HG03159 (cell line): Measurements from ENCODE around the gene UFD1.

ENCODE experiments used
- ATAC-seq: cut with Tn5 transposase; IDR thresholded peaks from one replicate; pipeline ENCODE4 v1.9.1; 2021; ENCODE audit warnings: mild to moderate bottlenecking, moderate library complexity; ENCODE audit not compliant: unreplicated experiment

Gene UFD1

DNA sequence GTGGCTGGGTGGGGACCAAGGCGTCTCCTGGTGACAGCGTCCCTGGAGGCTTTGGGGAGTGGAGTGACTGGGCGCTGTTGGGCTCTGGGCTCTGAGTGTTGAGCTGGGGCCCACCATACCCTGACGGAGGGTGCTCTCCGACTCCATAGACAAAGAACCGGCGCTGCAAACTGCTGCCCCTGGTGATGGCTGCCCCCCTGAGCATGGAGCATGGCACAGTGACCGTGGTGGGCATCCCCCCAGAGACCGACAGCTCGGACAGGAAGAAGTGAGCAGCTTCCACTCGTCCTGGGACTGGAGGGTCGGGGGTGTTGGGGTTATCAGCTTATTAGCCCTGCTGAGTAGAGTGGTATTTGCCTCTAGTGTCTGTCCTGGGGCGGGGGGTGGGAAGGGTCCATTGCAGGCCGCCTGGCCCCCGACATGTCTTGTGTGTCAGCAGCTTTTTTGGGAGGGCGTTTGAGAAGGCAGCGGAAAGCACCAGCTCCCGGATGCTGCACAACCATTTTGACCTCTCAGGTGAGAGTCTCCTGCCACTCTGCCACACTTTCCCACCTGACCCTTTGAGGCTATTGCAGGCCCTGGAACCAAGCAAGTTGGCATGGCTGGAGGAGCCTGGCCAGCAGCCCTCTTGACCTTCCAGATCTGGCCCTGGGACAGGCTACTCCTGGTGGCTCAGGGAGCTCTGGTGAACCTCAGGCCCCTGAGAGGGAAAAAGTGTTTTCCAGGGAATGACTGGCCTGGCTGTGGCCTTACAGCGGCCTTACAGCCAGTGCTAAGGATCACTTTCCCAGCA lies 37.6 kb upstream of the UFD1 start:
- no peak for ATAC-seq

DNA sequence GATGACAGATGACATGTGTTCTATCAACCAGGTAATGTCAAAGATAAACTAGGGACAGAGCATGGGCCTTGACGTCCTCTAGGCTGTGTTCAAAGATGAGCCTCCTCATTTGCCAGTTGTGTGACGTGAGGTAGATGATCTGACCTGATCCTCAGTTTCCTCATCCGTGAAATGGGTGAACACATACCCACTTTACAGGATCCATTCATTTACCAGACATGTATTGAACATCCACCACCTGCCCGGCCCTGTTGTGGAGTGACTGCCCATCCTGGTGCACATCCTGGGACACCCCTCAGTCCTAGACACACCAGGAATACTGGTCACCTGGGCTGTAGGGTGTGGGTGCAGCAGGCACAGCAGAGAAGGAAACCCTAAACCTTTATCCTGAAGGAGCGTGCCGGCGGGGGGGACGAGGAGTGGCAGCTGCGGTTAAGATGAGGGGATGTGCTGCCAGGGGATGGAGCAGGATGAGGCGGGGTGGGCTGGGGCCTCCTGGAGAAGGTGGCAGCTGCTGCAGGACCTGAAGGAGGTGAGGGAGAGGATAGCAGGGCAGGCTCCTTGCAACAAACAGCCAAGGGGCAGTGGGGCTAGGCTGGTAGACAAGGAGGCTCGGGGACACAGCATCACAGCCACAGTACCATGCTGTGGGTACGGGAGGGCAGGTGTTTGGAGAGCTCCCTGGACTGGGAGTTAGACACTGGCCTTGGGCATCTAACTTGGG lies 36.8 kb upstream of the UFD1 start:
- ATAC-seq: no peak

DNA sequence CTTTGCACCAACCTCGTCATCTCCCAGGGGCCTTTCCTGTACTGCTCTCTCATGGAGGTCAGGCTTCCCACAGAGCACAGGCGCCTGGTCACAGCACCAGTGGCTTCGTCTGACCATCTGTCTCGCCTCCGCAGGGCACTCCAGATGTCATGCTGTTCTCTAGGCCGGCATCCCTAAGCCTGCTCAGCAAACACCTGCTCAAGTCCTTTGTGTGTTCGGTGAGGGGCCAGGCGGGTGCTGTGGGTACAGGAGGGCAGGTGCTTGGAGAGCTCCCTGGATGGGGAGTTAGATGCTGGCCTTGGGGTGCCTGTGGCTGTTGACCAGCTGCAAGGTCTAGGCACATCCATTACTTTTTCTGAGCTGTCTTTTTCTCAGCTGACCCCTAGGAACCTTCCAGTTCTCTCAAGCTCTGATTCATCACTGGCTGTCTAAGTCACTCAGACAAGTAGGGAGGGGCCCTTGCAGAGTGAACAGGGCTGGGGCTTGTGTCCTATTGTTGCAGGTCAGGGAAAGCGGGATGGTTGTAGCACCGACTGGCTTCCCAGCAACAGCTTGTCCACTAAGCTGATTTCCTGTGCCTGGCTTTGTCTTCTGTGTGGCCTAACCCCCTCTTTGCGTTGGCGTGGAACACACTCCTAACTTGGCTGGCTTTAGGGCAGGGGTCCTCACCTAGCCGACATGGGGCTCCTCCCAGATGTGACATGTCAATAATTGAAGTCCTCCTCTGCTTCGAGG lies 36.0 kb upstream of the UFD1 start:
- no peak for ATAC-seq

DNA sequence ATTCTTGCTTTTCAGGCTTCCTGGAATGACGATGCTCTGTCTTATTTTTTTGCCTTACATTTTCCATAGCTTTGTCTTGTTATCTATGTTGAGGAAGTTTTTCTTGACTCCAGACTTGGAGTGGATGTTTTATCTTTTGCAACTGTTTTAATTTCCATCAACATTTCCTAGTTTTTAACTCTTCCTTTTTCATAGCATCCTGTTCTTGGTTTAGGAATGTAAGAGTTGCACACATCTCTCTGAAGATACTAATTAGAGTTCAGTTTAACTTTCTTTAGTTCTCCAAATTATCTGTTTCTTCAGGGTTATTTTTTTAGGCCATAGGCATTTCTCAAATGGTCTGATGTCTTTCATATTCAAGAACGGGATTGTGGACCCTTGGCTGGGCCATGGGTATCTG lies 34.8 kb upstream of the UFD1 start:
- ATAC-seq: no peak

DNA sequence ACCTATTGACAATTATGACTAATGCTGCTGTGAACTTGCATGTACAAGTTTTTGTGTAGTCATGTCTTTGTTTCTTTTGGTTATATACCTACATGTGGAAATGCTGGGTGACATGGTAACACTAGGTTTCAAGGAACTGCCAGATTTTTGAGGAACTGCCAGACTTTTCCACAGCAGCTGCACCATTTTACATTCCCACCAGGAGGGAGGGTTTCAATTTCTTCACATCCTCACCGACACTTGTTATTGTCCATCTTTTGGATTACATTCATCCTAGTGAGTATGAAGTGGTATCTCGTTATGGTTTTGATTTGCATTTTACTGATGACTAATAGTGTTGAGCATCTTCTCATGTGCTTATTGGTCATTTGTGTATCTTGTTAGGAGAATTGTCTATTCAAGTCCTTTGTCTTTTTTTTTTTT lies 31.9 kb upstream of the UFD1 start:
- no peak for ATAC-seq

DNA sequence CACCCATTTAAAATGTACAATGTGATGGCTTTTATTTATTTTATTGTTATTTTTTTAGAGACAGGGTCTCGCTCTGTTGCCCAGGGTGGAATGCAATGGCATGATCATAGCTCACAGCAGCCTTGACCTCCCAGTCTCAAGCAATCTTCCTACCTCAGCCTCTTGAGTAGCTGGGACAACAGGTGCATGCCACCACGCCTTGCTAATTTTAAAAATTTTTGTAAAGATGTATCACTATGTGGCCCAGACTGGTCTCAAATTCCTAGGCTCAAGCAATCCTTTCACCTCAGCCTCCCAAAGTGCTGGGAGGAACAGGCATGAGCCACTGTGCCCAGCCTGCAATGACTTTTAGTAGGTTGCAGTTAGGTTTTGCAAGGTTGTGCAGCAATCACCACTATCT lies 30.9 kb upstream of the UFD1 start:
- ATAC-seq: no peak

DNA sequence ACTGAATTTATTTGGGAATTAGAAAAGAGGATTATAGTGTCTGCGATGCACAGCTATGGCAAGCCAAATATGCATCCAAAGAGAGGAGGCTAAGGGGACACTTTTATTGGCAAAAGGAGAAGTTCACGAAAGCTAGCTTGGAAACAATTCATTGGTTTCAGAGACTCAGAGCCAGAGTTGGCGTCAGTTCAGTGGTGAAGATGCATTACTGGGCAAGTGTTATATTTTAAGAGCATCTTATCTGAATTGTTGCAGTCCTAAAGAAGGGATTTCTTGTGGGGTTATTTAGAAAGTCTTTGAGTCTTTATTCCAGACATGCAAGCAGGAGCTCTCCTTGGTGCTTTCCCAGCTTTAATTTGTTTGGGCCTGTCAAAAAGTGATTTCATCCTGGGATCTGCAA lies 30.2 kb upstream of the UFD1 start:
- no peak for ATAC-seq

DNA sequence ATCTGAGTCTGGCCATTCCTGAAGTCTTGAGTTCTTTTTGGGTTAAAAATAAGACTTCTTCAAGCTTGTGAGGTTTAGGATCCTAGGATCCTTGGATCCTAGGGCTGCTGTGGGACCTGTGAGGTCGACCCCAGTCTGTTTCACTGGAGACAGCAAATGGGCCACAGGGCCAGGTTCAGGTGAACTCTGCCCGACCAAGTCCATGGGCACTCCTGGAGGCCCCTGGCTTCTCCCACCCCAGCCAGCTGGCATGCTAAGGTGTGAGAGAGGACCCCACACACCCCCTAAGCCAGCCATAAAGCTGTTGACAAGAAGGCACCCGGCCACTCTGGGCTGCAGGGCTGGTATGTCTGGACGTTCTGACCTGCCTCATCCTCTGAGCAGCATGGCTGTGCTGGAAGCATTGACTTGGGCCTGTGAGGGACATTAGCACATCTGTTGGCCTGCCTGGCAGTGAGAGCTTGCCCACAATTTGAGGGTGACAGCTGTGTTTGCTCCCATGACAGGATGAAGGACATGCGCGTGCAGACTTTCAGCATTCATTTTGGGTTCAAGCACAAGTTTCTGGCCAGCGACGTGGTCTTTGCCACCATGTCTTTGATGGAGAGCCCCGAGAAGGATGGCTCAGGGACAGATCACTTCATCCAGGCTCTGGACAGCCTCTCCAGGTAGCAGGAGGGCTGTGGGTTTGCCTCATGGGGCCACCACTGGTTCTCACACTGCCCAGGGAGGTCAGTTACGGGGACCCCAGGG lies 29.2 kb upstream of the UFD1 start:
- ATAC-seq: no peak

DNA sequence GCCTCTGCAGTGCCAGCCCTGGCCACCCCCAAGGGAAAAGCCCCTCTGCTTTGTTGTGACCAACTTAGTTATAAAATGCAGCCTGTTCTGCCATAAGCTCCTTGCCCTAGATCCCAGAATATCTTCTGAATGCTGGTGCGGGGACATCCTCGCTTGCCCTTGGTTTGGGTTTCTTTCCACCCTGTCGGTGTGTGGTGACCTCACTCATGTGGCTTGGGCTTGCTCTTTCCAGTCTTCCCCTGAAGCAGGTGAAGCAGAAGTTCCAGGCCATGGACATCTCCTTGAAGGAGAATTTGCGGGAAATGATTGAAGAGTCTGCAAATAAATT lies 28.5 kb upstream of the UFD1 start:
- ATAC-seq: no peak

DNA sequence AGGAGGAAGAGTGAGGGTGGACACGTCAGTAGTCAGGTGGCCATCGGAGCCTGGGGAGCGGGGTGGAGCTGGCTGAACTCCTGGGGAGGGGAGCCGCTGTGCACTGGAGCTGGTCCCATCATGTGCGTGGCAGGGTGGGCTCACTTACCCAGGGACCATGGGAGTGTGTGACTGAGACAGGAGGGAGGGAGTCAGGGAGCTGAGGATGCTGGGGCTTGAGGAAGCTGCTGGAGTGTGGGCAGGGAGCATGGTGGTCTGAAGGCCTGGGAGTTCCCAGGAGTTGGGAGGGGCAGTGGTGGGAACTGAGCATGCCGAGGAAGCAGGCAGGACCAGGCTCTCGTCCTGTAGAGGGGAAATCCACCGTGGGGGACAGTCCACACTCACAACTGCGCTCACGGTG lies 27.2 kb upstream of the UFD1 start:
- no peak for ATAC-seq

DNA sequence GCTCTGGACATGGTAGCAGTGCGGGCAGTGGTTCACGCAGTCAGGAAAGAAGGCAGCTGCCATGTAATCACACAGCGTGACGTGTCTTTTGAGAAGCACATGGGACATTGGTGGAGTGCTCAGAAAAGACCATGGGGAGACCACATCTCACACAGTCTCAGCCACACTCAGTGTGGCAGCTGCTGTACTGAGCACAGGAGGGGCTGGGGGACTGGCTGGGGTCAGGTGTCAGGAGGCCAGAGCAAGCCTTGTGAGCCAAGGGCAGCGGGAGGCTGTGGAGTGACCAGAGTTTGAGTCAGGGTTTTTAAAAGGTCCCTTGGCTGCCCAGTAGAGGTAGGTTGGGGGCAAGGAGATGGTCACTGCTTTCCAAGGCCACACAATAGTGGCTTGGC lies 26.7 kb upstream of the UFD1 start:
- ATAC-seq: no peak

DNA sequence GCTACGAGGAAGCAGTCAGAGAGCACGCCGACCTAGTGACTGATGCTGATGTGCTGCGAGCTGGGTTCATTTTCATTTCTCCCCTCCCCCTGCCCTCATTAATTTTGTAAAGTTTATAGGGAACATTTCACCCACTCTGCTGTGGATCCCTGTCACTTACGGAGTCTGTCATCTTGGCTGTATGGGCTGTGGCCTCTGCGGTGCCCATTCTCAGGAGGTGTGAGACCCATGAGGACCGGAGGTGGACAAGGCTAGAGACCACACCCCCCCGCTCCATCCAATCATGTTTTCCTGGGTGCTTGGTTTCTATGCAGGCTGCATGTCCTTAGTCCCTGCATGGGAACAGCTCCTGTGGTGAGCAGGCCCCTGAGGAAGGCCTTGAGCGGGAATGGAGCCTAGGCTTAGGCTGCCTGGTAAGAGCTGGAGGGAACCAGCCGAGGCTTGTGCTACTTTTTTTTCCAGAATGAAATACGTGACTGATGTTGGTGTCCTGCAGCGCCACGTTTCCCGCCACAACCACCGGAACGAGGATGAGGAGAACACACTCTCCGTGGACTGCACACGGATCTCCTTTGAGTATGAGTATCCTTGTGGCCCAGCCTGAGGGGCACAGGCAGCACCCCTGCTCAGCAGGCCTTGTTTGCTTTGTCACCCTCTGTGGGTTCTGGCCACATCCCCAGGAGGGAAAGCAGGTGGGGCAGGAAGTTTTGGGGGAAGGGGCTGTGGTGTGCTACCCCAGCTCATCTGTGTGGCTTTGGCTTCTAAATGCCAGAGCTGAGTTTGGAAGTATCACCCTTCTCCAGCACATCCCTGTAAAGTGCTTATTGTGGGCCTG lies 26.1 kb upstream of the UFD1 start:
- ATAC-seq: no peak

DNA sequence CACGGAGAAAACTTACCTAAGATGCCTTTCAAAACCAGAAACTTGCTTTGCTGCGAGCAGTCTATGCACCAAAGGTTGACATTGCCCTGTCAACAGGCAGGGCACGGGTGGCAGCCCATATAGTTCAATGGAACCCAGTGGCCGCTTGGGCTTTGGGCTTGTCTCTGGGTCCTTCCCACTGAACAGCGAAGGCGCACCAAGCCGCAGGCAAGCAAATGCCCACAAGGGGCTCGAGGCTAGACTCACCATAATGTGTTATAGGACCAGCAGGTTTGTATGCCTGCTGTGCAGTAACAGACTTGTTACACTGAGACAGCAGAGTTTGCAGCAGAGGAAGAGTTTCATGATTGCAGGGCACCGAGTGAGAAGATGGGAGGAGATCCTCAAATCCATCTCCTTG lies 24.9 kb upstream of the UFD1 start:
- no peak for ATAC-seq

DNA sequence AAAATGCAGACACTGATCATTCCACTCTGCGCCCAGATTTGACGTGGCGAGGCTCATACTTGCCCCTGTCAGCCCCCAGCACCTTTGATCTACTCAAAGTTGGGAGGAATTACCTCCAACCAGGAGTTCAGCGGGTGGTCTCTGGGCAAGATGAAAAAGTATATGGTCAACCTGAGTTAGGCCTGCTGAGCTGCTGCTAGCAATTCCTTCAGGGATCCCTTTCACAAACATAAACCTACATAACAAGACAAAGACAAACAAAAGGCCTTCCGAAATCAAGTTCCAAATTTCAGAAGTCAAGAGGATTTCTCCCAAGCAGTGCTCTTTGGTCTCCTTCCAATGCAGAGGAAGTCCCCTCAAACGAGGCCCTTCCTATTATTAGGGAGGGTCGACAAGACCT lies 24.4 kb upstream of the UFD1 start:
- no peak for ATAC-seq

DNA sequence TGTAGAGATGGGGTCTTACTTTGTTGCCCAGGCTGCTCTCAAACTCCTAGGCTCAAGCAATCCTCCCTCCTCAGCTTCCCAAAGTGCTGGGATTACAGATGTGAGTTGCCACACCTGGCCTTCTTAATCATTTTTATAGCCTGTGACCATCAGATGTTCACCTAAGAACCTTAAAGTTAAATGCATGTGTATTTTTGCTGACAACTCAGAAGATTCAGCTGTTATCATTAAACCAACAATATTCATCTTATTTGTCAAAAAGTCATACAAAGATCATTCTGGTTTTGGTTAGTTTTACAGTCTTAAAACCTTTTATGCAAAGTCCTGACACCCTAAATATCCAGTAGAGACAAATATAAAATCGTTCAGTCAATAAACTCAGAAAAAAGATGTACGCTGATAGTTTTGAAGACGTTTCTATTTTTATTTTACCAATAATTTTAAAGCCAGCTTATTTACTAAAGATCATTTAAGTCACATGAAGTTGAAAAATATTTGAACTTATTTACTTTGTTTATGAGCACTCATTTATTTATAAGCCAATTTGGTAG lies 23.0 kb upstream of the UFD1 start:
- ATAC-seq: no peak

DNA sequence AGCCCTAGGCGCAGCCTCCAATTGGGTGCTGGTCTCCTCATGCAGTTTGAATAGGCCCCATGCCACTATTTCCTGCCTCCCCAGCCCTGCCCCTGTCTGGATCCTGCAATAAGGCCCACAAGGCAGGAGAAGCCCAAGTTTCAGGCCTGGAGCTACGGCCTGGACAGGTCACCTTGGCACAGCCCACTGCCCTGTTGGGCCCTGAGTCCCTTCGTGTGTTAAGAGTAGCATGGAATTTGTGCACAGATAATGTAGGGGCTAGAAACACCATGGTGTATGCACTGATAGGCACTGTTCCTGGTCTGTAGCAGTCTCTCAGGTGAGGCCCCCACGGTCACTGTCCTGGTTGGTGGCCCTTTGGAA lies 20.9 kb upstream of the UFD1 start:
- no peak for ATAC-seq

DNA sequence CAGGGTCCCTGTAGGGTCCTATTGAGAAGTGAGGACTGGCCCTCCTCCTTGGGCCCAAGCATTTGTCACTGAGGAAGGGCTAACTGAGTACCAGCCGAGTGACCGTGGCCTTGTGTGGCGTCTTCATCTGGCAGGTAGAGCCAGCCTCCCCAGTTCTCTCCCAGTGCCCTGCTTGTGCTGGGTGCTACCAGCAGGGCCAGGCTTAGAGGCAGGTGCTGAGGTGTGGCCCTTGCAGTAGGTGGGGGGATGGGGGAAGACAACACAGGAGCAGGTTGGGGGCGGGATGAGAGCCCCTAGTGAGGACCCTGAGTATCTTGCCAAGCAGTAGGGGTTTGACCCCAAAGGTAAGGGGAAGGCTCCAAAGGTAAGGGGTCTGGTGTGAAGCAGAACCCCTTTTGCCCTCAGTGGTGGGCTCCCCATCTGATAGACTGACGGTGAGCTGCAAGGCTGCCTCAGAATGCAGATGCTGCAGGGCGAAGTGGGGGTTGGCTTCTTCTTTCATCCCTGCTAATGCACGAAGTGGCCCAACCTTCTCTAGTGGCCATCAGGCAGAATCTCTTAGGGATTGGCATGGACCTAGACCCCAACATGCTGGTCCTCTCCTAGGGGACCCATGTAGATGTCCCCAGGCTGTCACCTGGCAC lies 20.4 kb upstream of the UFD1 start:
- ATAC-seq: no peak

DNA sequence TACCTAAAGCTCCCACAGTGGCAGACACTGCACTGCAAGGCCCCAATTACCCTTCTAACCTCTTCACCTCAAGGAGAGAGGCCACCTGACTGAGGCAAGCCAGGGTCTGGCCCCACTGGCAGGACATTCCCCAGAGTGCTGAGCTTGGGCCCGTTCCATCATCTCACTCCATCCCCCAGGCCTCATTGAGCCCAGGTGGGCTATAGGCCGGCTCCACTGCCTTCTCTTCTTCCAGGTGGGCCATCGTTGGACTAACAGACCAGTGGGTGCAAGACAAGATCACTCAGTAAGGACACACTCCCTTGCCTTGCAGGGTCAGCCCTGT lies 19.8 kb upstream of the UFD1 start:
- no peak for ATAC-seq

DNA sequence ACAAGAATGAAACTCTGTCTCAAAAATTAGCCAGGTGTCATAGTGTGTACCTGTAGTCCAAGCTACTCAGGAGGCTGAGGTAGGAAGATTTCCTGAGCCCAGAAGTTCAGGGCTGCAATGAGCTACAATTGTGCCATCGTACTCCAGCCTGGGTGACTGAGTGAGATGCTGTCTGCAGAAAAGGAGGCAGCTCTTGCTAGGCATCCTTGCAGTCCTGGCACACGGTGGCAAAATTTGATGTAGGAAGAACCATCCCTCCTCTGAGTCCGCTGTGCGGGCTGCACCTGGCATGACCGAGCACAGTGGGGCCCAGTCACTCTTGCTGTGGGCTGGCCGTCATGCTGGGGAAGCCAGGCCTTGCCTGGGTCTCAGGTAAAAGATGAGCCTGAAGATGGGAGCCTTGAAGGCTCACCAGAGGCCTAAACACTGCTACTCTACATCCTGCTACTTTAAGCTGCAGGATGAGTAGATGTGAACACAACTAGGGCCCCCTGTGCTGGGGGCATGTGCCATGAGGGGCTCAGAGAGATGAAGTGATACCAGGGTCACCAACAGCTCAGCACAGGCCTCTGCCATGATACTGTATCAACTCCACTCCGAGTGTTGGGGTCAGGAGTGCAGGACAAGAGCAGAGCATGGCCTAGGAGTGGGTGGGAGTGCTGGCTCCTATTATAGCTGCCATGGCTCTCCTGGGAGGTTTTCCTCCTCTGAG lies 19.3 kb upstream of the UFD1 start:
- ATAC-seq: no peak
